Cardiac septum (tissue), 1 donor: Measurements from ENCODE around the gene SPECC1L. TPM values are rescaled to one million over a fixed set of nuclear protein-coding genes. Genes with fewer than 3 reads are reported as not detected.

ENCODE experiments used
- DNase-seq: peaks from one replicate; pipeline ENCODE4 v3.0.0-alpha.2; 2020; ENCODE audit warnings: low spot score
- intact Hi-C: fragments of 100-400 bp; cut with DNase I; formaldehyde crosslinking; loops from one replicate; pipeline ENCODE4 v1.14.0; 2022
- total RNA-seq: library from RNA; stranded (reverse); fragmentation: NEBNext Ultra II Directional; extraction: Animal tissue kit (Norgen Biotek cat#: 25700); gene quantifications from one replicate; pipeline ENCODE4 v1.2.1, GENCODE V29; 2021
- donor health status: DM: no; HTN: no; CAD: no.

SPECC1L gene
- total RNA-seq, 1 donor from 2014 or later = 52.8 TPM

DNA sequence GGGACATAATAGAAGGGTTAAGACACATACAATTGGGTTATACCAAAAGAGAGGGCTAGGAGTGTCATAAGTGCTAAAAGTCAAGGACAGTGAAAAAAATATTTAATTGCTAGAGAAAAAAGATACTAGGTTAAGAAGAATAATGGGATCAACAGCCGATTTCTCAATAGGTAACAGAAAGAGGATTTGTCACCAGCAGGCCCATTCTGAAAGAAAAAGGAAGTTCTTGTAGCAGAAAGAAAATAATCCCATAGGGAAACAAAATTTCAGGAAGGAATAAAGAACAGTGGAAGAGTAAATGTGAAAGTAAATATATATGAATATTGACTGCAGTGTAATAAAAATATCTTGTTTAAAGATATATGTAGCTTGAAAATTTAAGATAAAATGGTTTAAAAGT lies 113.5 kb downstream of the SPECC1L start:
- DNase-seq = no peak
- intact Hi-C loops = no loop called here

DNA sequence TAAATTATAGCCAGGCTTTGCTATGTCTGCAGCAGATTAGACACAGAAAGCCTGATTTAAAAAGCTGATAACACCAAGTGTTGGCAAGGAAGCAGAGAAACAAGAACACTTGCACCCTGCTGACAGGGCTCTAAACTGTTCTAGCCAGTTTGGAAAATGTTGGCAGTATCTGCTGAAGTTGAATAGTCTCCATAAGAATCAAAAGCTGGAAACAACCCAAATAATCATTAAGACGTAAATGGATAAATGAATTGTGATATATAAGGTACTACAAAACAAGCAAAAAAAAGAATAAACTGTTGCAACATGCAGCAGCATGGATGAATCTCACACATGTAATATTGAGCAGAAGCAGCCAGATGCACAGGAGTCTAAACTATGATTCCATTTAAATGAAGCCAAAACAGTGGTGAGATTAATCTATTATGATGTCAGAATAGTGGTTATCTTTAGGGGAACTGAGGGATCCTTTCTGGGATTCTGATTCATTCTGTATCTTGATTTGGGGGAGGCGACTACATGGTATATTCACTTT lies 116.4 kb downstream of the SPECC1L start:
- no peak for DNase-seq

DNA sequence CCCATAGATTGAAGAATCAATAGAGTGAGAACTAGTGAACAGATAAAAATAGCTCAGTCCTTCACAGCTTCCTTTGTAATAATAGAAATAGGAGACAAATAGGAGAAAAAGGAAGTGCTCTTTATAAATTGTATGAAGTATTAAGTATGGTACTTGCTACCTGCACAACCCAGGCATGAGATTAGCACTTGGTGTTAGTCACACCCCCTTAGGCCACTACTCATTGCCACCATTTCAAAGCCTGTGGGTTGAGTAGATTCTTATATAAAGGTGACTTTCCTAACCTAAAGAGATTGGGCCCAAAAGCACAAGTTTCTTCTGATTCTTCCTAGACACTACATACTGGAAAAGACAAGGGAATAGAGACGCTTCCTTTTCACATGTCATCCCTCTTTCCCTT lies 119.0 kb downstream of the SPECC1L start:
- no peak for DNase-seq
- intact Hi-C loops = no loop called here

More for the DNA sequence above, 116.4 kb downstream of the SPECC1L start:
- intact Hi-C loops = no loop called here

DNA sequence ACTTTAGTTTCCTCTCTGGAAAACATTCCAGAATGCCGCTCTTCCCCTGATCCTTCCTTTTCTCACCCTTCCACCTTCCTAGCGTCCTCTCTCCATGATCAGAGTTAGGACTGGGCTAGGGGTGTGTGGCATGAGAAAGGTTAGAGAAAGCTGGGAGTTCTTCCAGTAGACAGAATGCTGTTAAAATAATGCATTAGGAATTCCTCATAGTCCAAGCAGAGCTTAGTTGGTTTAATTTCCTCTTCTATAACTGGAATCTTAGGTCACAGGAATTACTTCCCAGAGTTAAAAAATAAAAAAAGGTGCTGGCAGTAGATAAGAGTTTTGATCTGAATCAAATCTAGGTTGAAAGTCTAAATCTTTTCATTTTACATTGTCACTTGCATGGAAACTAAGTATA lies 119.5 kb downstream of the SPECC1L start:
- DNase-seq = no peak
- intact Hi-C loops = no loop called here

DNA sequence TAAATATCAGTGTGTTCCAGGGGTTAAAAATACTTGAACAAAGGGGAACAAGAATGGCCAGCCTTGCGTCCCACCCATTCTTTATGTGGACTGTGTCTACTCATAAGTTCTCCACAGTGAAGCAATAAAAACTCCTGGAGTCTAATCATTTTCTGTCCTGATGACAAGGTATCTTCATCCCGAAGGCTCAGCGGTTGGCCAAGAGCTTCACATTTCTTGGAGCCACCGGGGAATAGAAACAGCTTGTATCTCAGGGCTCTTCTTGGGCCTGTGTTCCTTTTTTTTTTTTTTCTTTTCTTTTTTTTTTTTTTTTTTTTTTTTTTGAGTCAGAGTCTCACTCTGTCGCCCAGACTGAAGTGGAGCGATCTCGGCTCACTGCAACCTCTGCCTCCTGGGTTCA lies 119.9 kb downstream of the SPECC1L start:
- intact Hi-C loops = no loop called here
- DNase-seq = no peak

DNA sequence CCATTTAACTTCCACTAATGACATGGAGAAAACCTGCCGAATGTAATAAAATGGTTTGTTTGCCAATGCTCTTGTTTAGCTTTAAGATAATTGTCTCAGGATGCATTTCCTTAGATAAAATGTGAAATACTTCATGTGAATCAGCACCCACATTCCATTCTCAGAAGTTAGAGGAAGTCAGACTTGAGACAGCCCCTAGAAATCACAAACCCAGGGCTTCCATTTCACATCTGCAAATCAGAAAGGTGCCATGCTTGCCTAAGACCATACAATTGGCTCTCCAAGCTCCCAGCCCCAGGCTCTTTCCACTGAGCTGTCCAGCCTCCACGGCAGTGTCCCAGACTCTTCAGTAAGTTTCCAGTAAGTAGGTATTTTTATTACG lies 121.2 kb downstream of the SPECC1L start:
- DNase-seq = no peak
- intact Hi-C loops = no loop called here

DNA sequence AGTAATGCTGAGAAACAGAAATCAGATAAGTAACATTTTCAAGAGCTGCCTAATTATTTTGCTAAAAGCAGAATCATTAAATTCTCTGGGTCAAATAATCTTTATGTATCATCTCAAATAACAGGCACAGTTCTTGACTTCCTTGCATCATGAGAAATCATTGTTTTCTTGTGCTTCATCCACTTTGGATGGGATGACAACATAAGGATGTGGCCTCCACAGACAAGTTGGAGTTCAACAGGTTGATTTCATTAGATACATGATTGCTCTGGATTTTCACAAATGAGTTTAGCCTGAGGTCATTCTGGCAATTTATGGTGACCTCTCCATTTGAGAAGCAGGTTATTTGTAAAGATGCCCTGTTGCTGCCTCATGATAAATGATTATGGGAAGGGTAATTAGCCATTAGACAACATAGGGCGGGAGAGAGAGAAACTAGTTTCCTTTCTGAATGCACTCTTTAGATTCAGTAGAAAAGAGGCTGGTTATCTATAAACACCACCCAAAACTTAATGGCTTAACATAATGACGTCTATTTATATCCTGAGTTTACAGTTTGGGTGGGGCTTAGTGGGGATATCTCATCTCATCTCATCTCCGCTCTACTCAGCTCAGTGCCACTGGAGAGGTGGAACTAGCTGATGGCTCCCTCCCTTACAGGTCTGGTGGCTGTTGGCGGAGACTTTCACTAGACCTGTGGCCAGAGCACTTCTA lies 121.7 kb downstream of the SPECC1L start:
- no peak for DNase-seq
- intact Hi-C loops = no loop called here

DNA sequence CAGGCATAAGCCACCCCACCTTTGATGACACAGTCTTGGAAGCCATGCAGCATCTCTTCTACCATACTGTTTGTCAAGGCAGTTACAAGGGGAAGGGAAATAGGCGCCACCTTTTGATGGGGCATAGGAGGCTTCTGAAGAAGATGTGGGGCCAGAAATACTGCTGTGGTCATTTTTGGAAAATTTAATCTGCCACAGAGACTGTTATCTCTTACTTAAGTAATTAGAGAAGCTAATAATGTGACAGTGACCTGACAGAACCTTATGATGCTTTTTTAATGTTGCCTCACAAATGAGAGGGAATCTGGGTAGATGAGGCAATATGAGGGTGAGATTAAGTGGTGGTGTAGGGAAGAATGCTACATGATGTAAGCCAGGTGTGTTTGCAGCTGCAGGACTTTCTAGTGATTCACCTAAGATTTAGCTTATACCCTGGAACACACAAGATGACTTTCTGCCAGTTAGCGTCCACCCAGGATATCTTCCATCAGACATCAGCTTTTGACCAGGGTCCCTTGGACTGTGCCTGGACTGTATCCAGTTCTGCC lies 122.5 kb downstream of the SPECC1L start:
- DNase-seq = no peak
- intact Hi-C loops = no loop called here

DNA sequence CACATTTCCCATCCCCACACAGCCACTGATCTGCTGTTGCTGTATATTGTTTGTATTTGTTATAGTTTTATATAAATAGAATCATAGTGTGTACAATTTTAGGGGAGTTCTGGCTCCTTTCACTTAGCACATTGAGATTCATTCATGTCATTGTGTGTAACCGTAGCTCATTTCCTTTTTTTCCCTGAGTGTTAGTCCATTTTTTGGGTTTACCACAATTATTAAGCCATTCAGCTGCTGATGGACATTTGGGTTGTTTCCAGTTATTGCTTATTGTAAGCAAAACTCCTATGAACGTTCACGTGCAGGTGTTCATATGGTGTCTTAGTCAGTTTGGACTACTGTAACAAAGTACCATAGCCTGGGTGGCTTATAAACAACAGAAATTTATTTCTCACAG lies 123.2 kb downstream of the SPECC1L start:
- intact Hi-C loops = no loop called here
- DNase-seq = no peak

DNA sequence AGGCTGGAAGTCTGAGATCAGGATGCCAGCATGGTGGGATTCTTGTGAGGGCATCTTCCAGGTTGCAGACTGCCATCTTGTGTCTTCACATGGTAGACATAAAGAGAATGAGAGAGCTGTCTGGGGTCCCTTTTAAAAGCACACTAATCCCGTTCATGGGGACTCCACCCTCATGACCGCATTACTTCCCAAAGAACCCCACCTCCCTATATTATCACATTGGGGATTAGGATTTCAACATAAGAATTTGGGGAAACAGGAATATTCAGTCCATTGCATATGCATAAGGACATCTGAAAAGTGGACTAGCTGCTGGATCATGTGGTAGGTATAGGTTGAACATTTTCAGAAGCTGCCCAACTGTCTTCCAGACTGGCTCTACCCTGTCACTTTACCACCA lies 123.6 kb downstream of the SPECC1L start:
- DNase-seq = no peak
- intact Hi-C loops = no loop called here

DNA sequence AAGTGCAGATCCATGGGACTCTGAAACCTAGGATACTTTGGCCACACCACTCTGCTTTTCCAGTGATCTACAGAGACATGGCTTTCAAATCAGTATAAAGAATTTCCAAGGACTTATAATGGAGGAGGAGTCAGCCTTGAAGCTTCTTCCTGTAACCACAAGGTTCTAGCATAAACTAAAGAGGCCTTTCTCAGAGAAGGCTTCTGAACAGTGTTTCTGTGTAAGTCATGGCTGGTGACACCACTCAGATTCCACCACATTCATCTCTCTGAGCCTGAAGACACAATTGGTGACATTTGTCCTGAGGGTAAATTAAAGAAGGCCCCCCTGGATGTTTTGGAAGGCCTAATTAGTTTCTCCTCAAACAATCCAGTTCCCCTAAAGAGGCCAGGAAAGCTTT lies 127.8 kb downstream of the SPECC1L start:
- no peak for DNase-seq
- intact Hi-C loops = no loop called here

DNA sequence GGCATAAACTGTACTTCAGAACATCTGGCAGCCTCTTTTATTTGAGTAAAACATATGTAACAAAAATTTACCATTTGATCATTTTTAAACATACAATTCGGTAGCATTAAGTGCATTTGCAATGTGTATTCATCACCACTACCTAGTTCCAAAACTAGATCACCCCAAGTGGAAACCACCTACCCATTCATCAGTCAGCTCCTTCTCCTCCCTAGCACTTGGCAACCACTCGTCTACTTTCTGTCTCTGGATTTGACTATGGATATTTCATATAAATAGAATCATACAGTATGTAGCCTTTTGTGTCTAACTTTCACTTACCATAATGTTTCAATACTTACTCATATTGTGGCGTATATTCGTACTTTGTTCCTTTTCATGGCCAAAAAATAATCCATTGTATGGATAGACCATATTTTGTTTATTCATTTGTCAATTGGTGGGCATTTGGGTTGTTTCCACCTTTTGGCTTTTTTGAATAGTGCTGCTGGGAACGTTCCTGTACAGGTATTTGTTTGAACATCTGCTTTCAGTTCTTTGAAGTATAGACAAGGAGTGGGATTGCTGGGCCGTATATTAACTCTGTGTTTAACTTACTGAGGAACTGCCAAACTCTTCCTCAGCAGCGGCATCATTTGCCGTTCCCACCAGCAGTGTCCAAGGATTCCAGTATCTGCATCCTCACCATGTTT lies 129.5 kb downstream of the SPECC1L start:
- no peak for DNase-seq

DNA sequence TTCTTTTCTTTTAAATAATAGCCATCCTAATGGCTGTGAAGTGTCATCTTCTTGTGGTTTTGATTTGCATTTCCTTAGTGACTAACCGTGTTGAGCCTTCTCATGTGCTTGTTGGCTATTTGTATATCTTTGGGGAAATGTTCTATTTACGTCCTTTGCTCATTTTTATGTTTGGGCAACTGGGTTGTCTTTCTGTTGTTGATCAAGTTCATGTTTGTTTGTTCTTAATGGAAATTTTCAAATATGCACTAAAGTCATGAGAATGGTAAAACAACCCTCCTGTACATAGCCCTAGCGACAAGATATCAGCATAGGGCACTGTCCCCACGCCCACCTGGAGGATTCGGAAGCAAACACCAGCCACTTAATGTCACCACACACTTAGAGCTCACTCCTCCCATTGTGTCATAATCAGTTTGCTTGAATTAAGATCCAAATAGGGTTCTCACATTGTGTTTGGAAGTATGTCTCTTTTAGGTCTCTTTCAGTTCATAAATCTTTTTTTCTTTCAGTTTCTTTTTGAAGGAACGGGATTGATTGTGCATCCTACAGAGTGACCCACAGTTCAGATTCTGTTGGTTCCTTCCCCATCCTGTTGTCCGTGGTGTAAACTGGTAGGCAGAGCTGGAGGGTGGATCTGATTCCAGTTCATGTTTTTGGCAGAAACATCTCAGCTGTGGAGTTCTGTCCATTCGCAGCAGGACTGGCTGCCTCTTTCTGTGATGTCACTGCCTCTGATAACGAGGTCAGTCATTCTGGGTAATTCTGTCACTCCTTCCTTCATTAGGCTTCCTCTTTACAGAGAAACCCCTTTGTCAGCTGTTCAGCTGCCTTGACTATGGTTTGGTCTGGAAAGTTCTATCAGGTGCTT lies 130.3 kb downstream of the SPECC1L start:
- DNase-seq = no peak
- intact Hi-C loops = no loop called here

More for the DNA sequence above, 129.5 kb downstream of the SPECC1L start:
- intact Hi-C loops = no loop called here

DNA sequence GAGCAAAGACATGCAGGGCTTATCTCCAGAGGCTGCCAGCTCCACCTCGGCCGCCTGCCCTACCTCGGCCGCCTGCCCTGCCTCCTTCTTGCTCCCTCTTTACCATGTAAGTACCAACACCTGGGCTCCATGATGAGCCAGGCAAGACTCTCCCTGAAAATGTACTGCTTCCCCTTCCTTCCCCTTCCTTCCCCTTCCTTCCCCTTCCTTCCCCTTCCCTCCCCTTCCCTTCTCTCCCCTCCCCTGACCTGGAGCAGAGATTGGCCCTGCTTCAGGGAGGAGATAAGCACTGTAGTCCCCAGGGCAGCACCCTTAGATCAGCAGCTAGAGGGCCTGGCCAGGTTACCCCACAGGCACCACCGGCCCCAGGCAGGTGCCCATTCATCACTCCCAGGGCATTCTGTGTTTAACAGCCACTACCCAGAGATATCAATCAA lies 131.3 kb downstream of the SPECC1L start:
- DNase-seq = no peak
- intact Hi-C loops = no loop called here

DNA sequence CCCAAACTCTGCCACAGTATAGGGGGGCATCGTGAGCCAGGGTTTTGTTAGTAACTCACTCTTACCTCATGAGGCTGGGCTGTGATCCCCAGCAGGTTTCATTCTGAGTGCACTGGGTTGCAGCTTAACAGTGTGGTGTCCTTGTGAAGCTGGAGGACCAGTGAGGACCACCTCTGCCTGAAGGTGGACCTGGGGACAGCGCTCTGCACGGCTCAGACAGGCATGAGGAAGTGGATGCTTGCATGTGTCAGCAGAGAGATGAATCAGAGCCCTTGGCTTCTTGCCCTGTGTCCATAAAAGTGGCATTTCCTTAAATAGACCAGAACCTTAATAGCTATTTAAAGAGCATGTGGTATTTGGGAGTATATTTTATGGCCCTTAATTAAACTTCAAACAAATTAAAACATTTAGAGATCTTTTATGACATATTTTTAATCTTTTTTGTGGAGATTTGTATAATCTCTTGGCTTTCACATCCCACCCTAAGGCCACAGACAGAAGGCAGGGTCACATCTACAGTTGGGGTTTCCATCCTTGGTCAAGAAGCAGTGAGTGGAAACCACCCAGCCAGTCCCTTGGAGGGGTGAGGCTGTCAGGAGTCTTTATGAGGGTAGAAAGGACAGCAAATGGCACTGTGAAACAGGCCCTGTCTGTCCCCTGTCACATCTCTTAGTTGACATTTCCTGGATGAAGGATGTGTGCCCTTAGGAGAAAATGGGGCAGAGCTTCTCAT lies 132.0 kb downstream of the SPECC1L start:
- DNase-seq = no peak
- intact Hi-C loops = no loop called here

DNA sequence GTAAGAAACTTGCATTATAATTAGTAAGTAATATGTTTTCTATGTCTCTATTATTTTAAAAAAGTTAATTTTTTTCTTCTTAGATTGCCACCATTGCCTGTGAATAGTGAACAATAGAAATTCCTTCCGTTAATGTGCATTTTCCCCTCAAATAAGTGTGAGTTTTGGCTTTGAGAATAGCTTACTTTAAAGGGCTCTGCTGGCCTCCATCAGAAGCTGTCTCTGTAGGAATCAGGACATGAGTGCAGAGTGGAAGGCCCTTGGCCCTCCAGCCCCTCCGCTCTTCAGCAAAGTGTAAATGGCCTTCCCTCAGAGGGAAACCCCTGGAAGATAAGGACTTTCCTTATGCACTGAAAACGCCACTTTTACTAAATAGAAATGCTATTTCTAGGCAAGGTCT lies 132.7 kb downstream of the SPECC1L start:
- intact Hi-C loops = no loop called here

DNA sequence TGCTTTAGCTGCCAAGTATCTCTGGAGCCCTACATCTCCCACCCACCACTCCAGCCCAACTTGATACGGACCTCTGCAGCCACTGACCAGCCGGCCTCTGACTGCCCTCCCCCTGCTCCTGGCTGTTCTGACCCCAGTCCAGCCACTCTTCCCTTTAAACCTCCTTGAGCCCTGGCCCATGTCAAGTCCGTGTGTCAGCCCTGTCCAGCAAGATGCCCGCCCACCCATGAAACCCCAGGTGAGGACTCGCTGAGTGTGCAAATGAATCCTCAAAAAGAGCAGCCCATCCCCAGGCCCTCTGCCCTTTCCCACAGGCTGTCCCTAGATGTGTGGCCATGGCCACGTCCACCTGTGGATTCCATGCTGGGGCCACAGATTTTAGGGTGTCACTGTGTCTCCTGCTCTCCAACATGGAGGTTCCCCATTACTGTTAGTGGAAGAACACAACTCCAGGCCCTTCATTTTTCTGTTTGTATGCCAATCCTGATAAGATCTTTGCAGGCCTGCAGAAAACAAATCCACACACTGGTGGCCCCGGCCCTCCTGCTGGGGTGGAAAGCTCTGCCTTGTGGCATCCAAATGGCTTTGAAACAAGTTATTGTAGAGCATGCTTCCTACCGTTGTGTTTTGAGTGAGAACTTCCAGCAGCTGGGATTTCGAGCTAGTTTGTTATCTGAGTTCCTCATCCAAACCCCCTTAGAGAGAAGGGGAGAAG lies 134.1 kb downstream of the SPECC1L start:
- intact Hi-C loops = loop anchor here (5.0 kb wide), 1 partner anchor 47 kb away; no protein-coding TSS in a partner anchor
- no peak for DNase-seq

More for the DNA sequence above, 132.7 kb downstream of the SPECC1L start:
- DNase-seq = no peak

DNA sequence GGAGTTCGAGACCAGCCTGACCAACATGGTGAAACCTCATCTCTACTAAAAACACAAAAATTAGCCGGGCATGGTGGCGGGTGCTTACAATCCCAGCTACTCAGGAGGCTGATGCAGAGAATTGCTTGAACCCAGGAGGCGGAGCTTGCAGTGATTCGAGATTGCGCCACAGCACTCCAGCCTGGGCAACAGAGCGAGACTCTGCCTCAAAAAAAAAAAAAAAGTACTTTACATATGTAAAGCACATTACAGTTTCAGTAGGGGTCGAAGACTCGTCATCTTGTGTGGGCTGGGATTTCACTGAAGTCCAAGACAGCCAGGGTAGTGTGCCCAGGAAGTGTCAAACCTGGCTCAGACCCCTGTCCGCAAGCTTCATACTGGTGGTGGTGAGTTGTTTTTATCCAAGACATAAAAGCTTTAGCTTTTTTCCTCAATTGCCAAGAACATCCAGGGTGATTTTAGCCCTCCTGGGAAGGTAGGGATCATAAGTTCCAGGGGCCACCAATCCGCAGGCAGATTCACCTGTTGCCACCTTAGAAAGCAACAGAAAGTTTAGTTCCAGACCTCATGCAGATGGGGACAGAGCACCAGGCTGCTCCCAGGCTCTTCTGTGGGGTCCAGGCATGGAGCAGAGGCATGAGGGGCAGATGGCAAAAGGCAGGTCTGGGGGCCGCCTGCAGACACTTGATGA lies 135.1 kb downstream of the SPECC1L start:
- DNase-seq = no peak
- intact Hi-C loops = loop anchor here (5.0 kb wide), 1 partner anchor 48 kb away; no protein-coding TSS in a partner anchor
